CD8-positive, alpha-beta memory T cell (primary cell): ENCODE data around the gene NUAK2. TPM values are rescaled to one million over a fixed set of nuclear protein-coding genes. Genes with fewer than 3 reads are reported as not detected.

Experiments
- CTCF ChIA-PET: fragments of 350-600 bp; sonication (Branson Sonifier 250); formaldehyde crosslinking; loops from one replicate; lab custom pipeline; 2021; ENCODE audit warnings: antibody characterized with exemption; lab: Charles Lee
- POLR2A ChIA-PET: fragments of 350-600 bp; sonication (Branson Sonifier 250); formaldehyde crosslinking; loops from one replicate; lab custom pipeline; 2021; ENCODE audit warnings: antibody characterized with exemption; lab: Charles Lee
- DNase-seq, 5 donors: peaks; one replicate each; pipeline versions ENCODE4 v3.0.0 to v3.0.0-alpha.2; 2020 to 2022; ENCODE audit warnings: mixed read lengths in 1 of 5
- H3K27ac ChIP-seq: one replicate; pipeline ENCODE4 v1.7.0; 2013; ENCODE audit warnings: low read depth, mild to moderate bottlenecking, low read length, moderate library complexity
- H3K27me3 ChIP-seq: 2 replicates; pipeline ENCODE4 v1.7.0; 2013; ENCODE audit warnings: low read length, mild to moderate bottlenecking; ENCODE audit not compliant: insufficient read depth, poor library complexity, severe bottlenecking
- H3K36me3 ChIP-seq: 2 replicates; pipeline ENCODE4 v1.7.0; 2013; ENCODE audit warnings: mild to moderate bottlenecking, low read length, moderate library complexity; ENCODE audit not compliant: insufficient read depth
- H3K4me1 ChIP-seq: 2 replicates; pipeline ENCODE4 v1.7.0; 2013; ENCODE audit warnings: mild to moderate bottlenecking, low read length, moderate library complexity; ENCODE audit not compliant: insufficient read depth
- H3K4me3 ChIP-seq: 2 replicates; pipeline ENCODE4 v1.7.0; 2013; ENCODE audit warnings: mild to moderate bottlenecking, low read length
- H3K9me3 ChIP-seq: 2 replicates; pipeline ENCODE4 v1.7.0; 2013; ENCODE audit warnings: mild to moderate bottlenecking, low read length
- H3K27ac Mint-ChIP-seq, 8 donors: one replicate each; pipeline ENCODE4 v1.8.0; 2020 to 2021; ENCODE audit warnings: mixed read lengths in 8 of 8, mild to moderate bottlenecking in 6 of 8, inconsistent platforms in 3 of 8, moderate library complexity in 3 of 8
- H3K27me3 Mint-ChIP-seq, 2 donors: one replicate each; pipeline ENCODE4 v1.8.0; 2020 to 2021; ENCODE audit warnings: mixed read lengths in 2 of 2, mild to moderate bottlenecking in 1 of 2, moderate library complexity in 1 of 2
- H3K36me3 Mint-ChIP-seq, 3 donors: one replicate each; pipeline ENCODE4 v1.8.0; 2020 to 2021; ENCODE audit warnings: mixed read lengths in 3 of 3, inconsistent platforms in 1 of 3, mild to moderate bottlenecking in 1 of 3
- H3K4me1 Mint-ChIP-seq, 3 donors: one replicate each; pipeline ENCODE4 v1.8.0; 2020 to 2021; ENCODE audit warnings: mixed read lengths in 3 of 3, inconsistent platforms in 1 of 3, mild to moderate bottlenecking in 1 of 3
- H3K4me3 Mint-ChIP-seq, 7 donors: one replicate each; pipeline ENCODE4 v1.8.0; 2020 to 2021; ENCODE audit warnings: mixed read lengths in 7 of 7, mild to moderate bottlenecking in 6 of 7, moderate library complexity in 4 of 7, inconsistent platforms in 2 of 7
- H3K9me3 Mint-ChIP-seq, 5 donors: one replicate each; pipeline ENCODE4 v1.8.0; 2020 to 2022; ENCODE audit warnings: mixed read lengths in 5 of 5, mild to moderate bottlenecking in 3 of 5, moderate library complexity in 2 of 5, inconsistent platforms in 1 of 5
- polyA plus RNA-seq: library from polyadenylated mRNA; unstranded; fragments of 300-500 nt; fragmentation: Illumina TruSeq; gene quantifications from one replicate; pipeline ENCODE4 v1.2.3, GENCODE V29; 2021
- total RNA-seq, 2 experiments: library from RNA; stranded (reverse); gene quantifications; one replicate each; pipeline ENCODE4 v1.2.3, GENCODE V29; 2021

NUAK2 gene
- total and polyA plus RNA-seq, 3 experiments from 2014 or later = 4.5 to 32.1 (median 4.7) TPM

GRCh38 chr1:205317311-205317917, 4.1 kb downstream of the NUAK2 start:
- peaks cover 0 to 37% (median 2%) of the 10 kb centered on the region in 3 donors for H3K36me3 Mint-ChIP-seq
- no peaks in the 10 kb centered on the region for H3K9me3 Mint-ChIP-seq
- ChIA-PET CTCF (interaction anchor here (0.9 to 40.7 kb wide), 5 partner anchors 8 to 45 kb away, joined by 3 to 1351 read pairs (median 5); no protein-coding TSS in a partner anchor), POLR2A (interaction anchor here (7.1 kb wide), 1 partner anchor 31 kb away, joined by 86 read pairs; no protein-coding TSS in a partner anchor)
- Histone ChIP-seq H3K4me1 (peaks cover 80% of the 10 kb centered on the region), H3K4me3 (peak overlapping the region; percentile 96), H3K36me3 (no peaks in the 10 kb centered on the region), H3K9me3 (no peaks in the 10 kb centered on the region), H3K27me3 (no peaks in the 10 kb centered on the region), H3K27ac (no peak overlapping the region)
- no peaks in the 10 kb centered on the region for H3K27me3 Mint-ChIP-seq
- peak overlapping the region; percentile 85 to 100 (median 95) for H3K4me3 Mint-ChIP-seq
- peaks cover 75 to 92% (median 87%) of the 10 kb centered on the region in 3 donors for H3K4me1 Mint-ChIP-seq
- peak overlapping the region; percentile 54 to 91 (median 80) for H3K27ac Mint-ChIP-seq
- no peak for DNase-seq

GRCh38 chr1:205316161-205316566, 5.4 kb downstream of the NUAK2 start:
- ChIA-PET CTCF (interaction anchor here (3.6 to 40.7 kb wide), 2 partner anchors 9 to 44 kb away, joined by 27 to 1351 read pairs; no protein-coding TSS in a partner anchor), POLR2A (interaction anchor here (7.1 kb wide), 1 partner anchor 30 kb away, joined by 86 read pairs; no protein-coding TSS in a partner anchor)
- H3K36me3 ChIP-seq = peaks cover 5% of the 10 kb centered on the region
- no peak for DNase-seq
- Mint-ChIP-seq H3K4me3 (peak overlapping the region; percentile 68 to 100 (median 95)), H3K9me3 (no peaks in the 10 kb centered on the region), H3K4me1 (peaks cover 81 to 97% (median 92%) of the 10 kb centered on the region in 3 donors), H3K27ac (peak overlapping the region; percentile 68 to 91 (median 80)), H3K27me3 (no peaks in the 10 kb centered on the region), H3K36me3 (peaks cover 0 to 45% (median 9%) of the 10 kb centered on the region in 3 donors)
- H3K27me3 ChIP-seq = no peaks in the 10 kb centered on the region
- peaks cover 84% of the 10 kb centered on the region for H3K4me1 ChIP-seq
- H3K27ac ChIP-seq = no peak overlapping the region
- H3K9me3 ChIP-seq = no peaks in the 10 kb centered on the region
- peak overlapping the region; percentile 96 for H3K4me3 ChIP-seq

GRCh38 chr1:205315008-205315618, 6.4 kb downstream of the NUAK2 start:
- peaks cover 16% of the 10 kb centered on the region for H3K36me3 ChIP-seq
- no peaks in the 10 kb centered on the region for H3K27me3 Mint-ChIP-seq
- H3K4me1 ChIP-seq = peaks cover 94% of the 10 kb centered on the region
- peak overlapping the region; percentile 65 to 86 (median 82) for H3K4me3 Mint-ChIP-seq
- POLR2A ChIA-PET = interaction anchor here (1.2 to 2.1 kb wide), 3 partner anchors 24 to 30 kb away, joined by 3 to 14 read pairs (median 11); no protein-coding TSS in a partner anchor
- H3K27ac ChIP-seq = no peak overlapping the region
- H3K27ac Mint-ChIP-seq = peak overlapping the region; percentile 82 to 96 (median 90)
- CTCF ChIA-PET = interaction anchor here (3.6 to 40.7 kb wide), 2 partner anchors 10 to 43 kb away, joined by 27 to 1351 read pairs; no protein-coding TSS in a partner anchor
- peaks cover 88 to 99% (median 99%) of the 10 kb centered on the region in 3 donors for H3K4me1 Mint-ChIP-seq
- no peak overlapping the region for H3K4me3 ChIP-seq
- H3K36me3 Mint-ChIP-seq = peaks cover 8 to 48% (median 16%) of the 10 kb centered on the region in 3 donors
- DNase-seq = no peak
- no peaks in the 10 kb centered on the region for H3K9me3 Mint-ChIP-seq
- no peaks in the 10 kb centered on the region for H3K9me3 ChIP-seq
- no peaks in the 10 kb centered on the region for H3K27me3 ChIP-seq

GRCh38 chr1:205313563-205314308, 7.8 kb downstream of the NUAK2 start:
- H3K36me3 Mint-ChIP-seq = peaks cover 8 to 53% (median 19%) of the 10 kb centered on the region in 3 donors
- Histone ChIP-seq H3K36me3 (peaks cover 23% of the 10 kb centered on the region), H3K9me3 (no peaks in the 10 kb centered on the region), H3K4me3 (peak overlapping the region; percentile 47), H3K27ac (no peak overlapping the region), H3K27me3 (no peaks in the 10 kb centered on the region), H3K4me1 (peaks cover 87% of the 10 kb centered on the region)
- H3K27ac Mint-ChIP-seq = peak overlapping the region; percentile 87 to 96 (median 90)
- no peaks in the 10 kb centered on the region for H3K27me3 Mint-ChIP-seq
- no peaks in the 10 kb centered on the region for H3K9me3 Mint-ChIP-seq
- H3K4me1 Mint-ChIP-seq = peaks cover 84 to 98% (median 85%) of the 10 kb centered on the region in 3 donors
- POLR2A ChIA-PET = interaction anchor here (0.9 to 2.1 kb wide), 9 partner anchors 10 to 40 kb away, joined by 3 to 14 read pairs (median 4); no protein-coding TSS in a partner anchor
- CTCF ChIA-PET = interaction anchor here (0.7 to 40.7 kb wide), 6 partner anchors 11 to 42 kb away, joined by 3 to 1351 read pairs (median 3); no protein-coding TSS in a partner anchor
- DNase-seq = peak in 4 of 5 donors; percentile 6 to 74 (median 48)
- H3K4me3 Mint-ChIP-seq = peak overlapping the region; percentile 78 to 91 (median 82)

- ChIA-PET POLR2A (interaction anchor here (0.9 to 2.1 kb wide), 6 partner anchors 11 to 40 kb away, joined by 3 to 14 read pairs (median 4); no protein-coding TSS in a partner anchor), CTCF (interaction anchor here (1.1 to 40.7 kb wide), 4 partner anchors 12 to 41 kb away, joined by 3 to 1351 read pairs (median 17); no protein-coding TSS in a partner anchor)
- H3K36me3 Mint-ChIP-seq = peaks cover 8 to 57% (median 19%) of the 10 kb centered on the region in 3 donors
- Histone ChIP-seq H3K27ac (peak overlapping the region; percentile 25), H3K4me1 (peaks cover 79% of the 10 kb centered on the region), H3K4me3 (peak overlapping the region; percentile 40), H3K9me3 (no peaks in the 10 kb centered on the region), H3K27me3 (no peaks in the 10 kb centered on the region), H3K36me3 (peaks cover 30% of the 10 kb centered on the region)
- DNase-seq = peak in 1 of 5 donors; percentile 46
- H3K27ac Mint-ChIP-seq = peak overlapping the region in 7 of 8 donors; percentile 87 to 96 (median 89)
- peaks cover 78 to 98% (median 79%) of the 10 kb centered on the region in 3 donors for H3K4me1 Mint-ChIP-seq
- H3K27me3 Mint-ChIP-seq = no peaks in the 10 kb centered on the region
- H3K9me3 Mint-ChIP-seq = no peaks in the 10 kb centered on the region
- peak overlapping the region; percentile 78 to 91 (median 82) for H3K4me3 Mint-ChIP-seq
Measured at GRCh38 chr1:205312866-205313562, 8.5 kb downstream of the NUAK2 start.

GRCh38 chr1:205310976-205311704, 10.4 kb downstream of the NUAK2 start:
- H3K27ac ChIP-seq = no peak overlapping the region
- H3K27ac Mint-ChIP-seq = peak overlapping the region in 6 of 8 donors; percentile 14 to 79 (median 52)
- no peak overlapping the region for H3K4me3 ChIP-seq
- no peaks in the 10 kb centered on the region for H3K9me3 ChIP-seq
- H3K4me3 Mint-ChIP-seq = peak overlapping the region in 1 of 7 donors; percentile 4
- H3K36me3 ChIP-seq = peaks cover 49% of the 10 kb centered on the region
- CTCF ChIA-PET = interaction anchor here (1.5 to 40.7 kb wide), 3 partner anchors 9 to 39 kb away, joined by 7 to 1351 read pairs (median 8); partner anchors contain the start of gene NUAK2
- DNase-seq = no peak
- peaks cover 75% of the 10 kb centered on the region for H3K4me1 ChIP-seq
- no peaks in the 10 kb centered on the region for H3K27me3 ChIP-seq
- H3K4me1 Mint-ChIP-seq = peaks cover 67 to 96% (median 71%) of the 10 kb centered on the region in 3 donors
- POLR2A ChIA-PET = no interaction called here
- H3K27me3 Mint-ChIP-seq = no peaks in the 10 kb centered on the region
- H3K36me3 Mint-ChIP-seq = peaks cover 8 to 71% (median 28%) of the 10 kb centered on the region in 3 donors
- no peaks in the 10 kb centered on the region for H3K9me3 Mint-ChIP-seq
